ENCODE measurements around the gene PSMA7.

GRCh38 chr20:62087227-62087626, 56.0 kb downstream of the PSMA7 start:
- TF ChIP-seq TCF12 (IDR thresholded peaks at IDR 0.05) (no peak), RAD21 (IDR thresholded peaks at IDR 0.05; ENCODE audit: low read length) (no peak), CTCF (IDR thresholded peaks at IDR 0.05) (no peak), REST (IDR thresholded peaks at IDR 0.05; ENCODE audit: low read depth, low read length) (no peak), EZH2phosphoT487 (IDR thresholded peaks at IDR 0.05; ENCODE audit: borderline replicate concordance, low read depth) (no peak), USF2 (IDR thresholded peaks at IDR 0.05; ENCODE audit: borderline replicate concordance, low read depth, low read length) (no peak), MAX (IDR thresholded peaks at IDR 0.05; ENCODE audit: low read depth) (no peak), SMC3 (IDR thresholded peaks at IDR 0.05; ENCODE audit: low read depth, low read length) (no peak), PBX3 (IDR thresholded peaks at IDR 0.05) (no peak), NRF1 (IDR thresholded peaks at IDR 0.05; ENCODE audit: low read depth, low read length) (no peak), TAF1 (IDR thresholded peaks at IDR 0.05; ENCODE audit: borderline replicate concordance, low read depth, low read length) (no peak), POLR2AphosphoS5 (IDR thresholded peaks at IDR 0.05; ENCODE audit: low read depth, low read length) (no peak)
